Esophagus muscularis mucosa (tissue), 4 donors: ENCODE measurements around the gene VCX3B. TPM values are rescaled to one million over a fixed set of nuclear protein-coding genes. Genes with fewer than 3 reads are reported as not detected.
"Not testable (repeated sequence)": the region's sequence is repeated elsewhere in the genome, so short reads cannot be mapped to it uniquely, and the experiment has no call there.

Experiments
- DNase-seq: peaks from one replicate; pipeline ENCODE4 v3.0.0-alpha.2; 2017; ENCODE audit errors: extremely low spot score
- H3K27ac ChIP-seq, 4 donors: fragments of 200-600 bp; sonication (generic); replicated peaks in 1 of 4; 1 replicate in 3 of 4; 2 replicates in 1 of 4; pipeline ENCODE4 v1.5.1; 2016 to 2019; ENCODE audit warnings: mild to moderate bottlenecking in 1 of 4
- H3K27me3 ChIP-seq, 4 donors: fragments of 200-600 bp; sonication (generic); one replicate each; pipeline versions ENCODE4 v1.5.1 to v1.6.0; 2016 to 2019
- H3K36me3 ChIP-seq, 4 donors: fragments of 200-600 bp; sonication (generic); one replicate each; pipeline ENCODE4 v1.5.1; 2016 to 2019
- H3K4me1 ChIP-seq, 4 donors: fragments of 200-600 bp; sonication (generic); one replicate each; pipeline ENCODE4 v1.5.1; 2016 to 2019
- H3K4me3 ChIP-seq, 4 donors: fragments of 200-600 bp; sonication (generic); 1 replicate in 2 of 4; 2 replicates in 2 of 4; pipeline ENCODE4 v1.5.1; 2016 to 2019; ENCODE audit warnings: mild to moderate bottlenecking in 4 of 4, moderate library complexity in 1 of 4
- H3K9me3 ChIP-seq, 4 donors: fragments of 200-600 bp; sonication (generic); 1 replicate in 3 of 4; 2 replicates in 1 of 4; pipeline ENCODE4 v1.5.1; 2016 to 2019
- CTCF ChIP-seq, 3 experiments: fragments of 200-600 bp in 2 of 3; fragments of 450-650 bp in 1 of 3; sonication (generic) in 2 of 3; IDR thresholded peaks; one replicate each; pipeline ENCODE4 v1.5.1; 2017 to 2019; ENCODE audit warnings: antibody characterized with exemption in 3 of 3, mild to moderate bottlenecking in 2 of 3, moderate library complexity in 1 of 3
- EP300 ChIP-seq: sonication (generic); formaldehyde crosslinking; IDR thresholded peaks from one replicate; pipeline ENCODE4 v1.6.1; 2017; ENCODE audit warnings: antibody characterized with exemption
- POLR2A ChIP-seq: fragments of 450-650 bp; IDR thresholded peaks from one replicate; pipeline ENCODE4 v1.6.1; 2017; ENCODE audit warnings: antibody characterized with exemption, moderate library complexity, mild to moderate bottlenecking, low read depth
- POLR2AphosphoS5 ChIP-seq, 2 donors: sonication (generic); formaldehyde crosslinking; IDR thresholded peaks; one replicate each; pipeline ENCODE4 v1.6.1; 2017; ENCODE audit warnings: antibody characterized with exemption in 2 of 2
- WGBS: methylation state at CpG from one replicate; pipeline ENCODE4 v1.1.5; 2018; 5-methylcytosine and 5-hydroxymethylcytosine counted together
- intact Hi-C: fragments of 100-400 bp; cut with DNase I; formaldehyde crosslinking; loops from one replicate; pipeline ENCODE4 v1.15.1; 2023
- total RNA-seq, 4 donors: library from RNA; depleted of rRNA; stranded (reverse); fragments of >200 nt; gene quantifications; one replicate each; pipeline versions ENCODE4 v1.1.0 to v1.2.1, GENCODE V29; 2016

Gene VCX3B
- total RNA-seq, 4 donors from 2014 or later: not detected

- 78% methylated on average over 3 of the region's 3 CpGs for WGBS
- no peak for DNase-seq
- intact Hi-C loops: no loop called here
- Histone ChIP-seq H3K9me3 (no peaks in the 10 kb centered on the region), H3K4me1 (no peaks in the 10 kb centered on the region), H3K4me3 (no peak overlapping the region), H3K36me3 (no peaks in the 10 kb centered on the region), H3K27ac (no peak overlapping the region), H3K27me3 (no peaks in the 10 kb centered on the region)
- TF ChIP-seq CTCF (IDR thresholded peaks at IDR 0.05): no peak
Observed at GRCh38 chrX:8432396-8432795, 32.2 kb upstream of the VCX3B start.

GRCh38 chrX:8433109-8434062 is 31.2 kb upstream of the VCX3B start:
- no peak overlapping the region for H3K27ac ChIP-seq
- H3K4me1 ChIP-seq: no peaks in the 10 kb centered on the region
- H3K36me3 ChIP-seq: no peaks in the 10 kb centered on the region
- no peak for DNase-seq
- TF ChIP-seq EP300 (no peak), CTCF (IDR thresholded peaks at IDR 0.05) (no peak), POLR2A (no peak), POLR2AphosphoS5 (IDR thresholded peaks at IDR 0.05) (no peak)
- H3K4me3 ChIP-seq: no peak overlapping the region
- no peaks in the 10 kb centered on the region for H3K9me3 ChIP-seq
- no peaks in the 10 kb centered on the region for H3K27me3 ChIP-seq
- WGBS: 67% methylated on average over 3 of the region's 3 CpGs
- intact Hi-C loops: no loop called here

DNA sequence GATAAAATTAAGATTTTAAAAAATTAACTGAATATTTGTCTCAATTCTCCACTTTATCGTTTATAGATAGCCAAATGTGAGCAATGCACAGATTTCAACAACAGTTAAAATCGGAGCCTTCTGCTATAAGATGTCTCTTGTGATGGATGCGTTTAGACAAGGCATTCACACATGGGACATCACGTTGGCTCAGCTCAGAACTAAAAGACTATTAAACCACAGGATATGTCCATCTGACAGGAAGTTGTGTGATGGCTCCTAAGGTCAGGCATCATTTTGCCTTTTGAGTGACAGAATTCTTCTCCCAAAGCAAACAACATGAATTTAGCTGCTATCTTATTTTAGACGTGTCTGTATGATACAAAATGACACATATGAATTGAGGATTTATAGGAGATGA is 17.3 kb upstream of the VCX3B start:
- intact Hi-C loops: no loop called here

GRCh38 chrX:8452343-8452742 is 12.3 kb upstream of the VCX3B start:
- H3K9me3 ChIP-seq, H3K4me3 ChIP-seq, intact Hi-C loops, H3K27me3 ChIP-seq, H3K36me3 ChIP-seq, DNase-seq, H3K27ac ChIP-seq: not testable (repeated sequence)
- peaks cover 0 to 12% (median 0%) of the 10 kb centered on the region in 4 donors for H3K4me1 ChIP-seq
- WGBS: 98% methylated on average over 20 of the region's 21 CpGs

More for the DNA sequence above, 17.3 kb upstream of the VCX3B start:
- no peak overlapping the region for H3K27ac ChIP-seq
- WGBS: 61% methylated on average over 5 of the region's 5 CpGs
- H3K27me3 ChIP-seq: no peaks in the 10 kb centered on the region
- DNase-seq: no peak
- TF ChIP-seq POLR2AphosphoS5 (IDR thresholded peaks at IDR 0.05) (no peak), EP300 (no peak), CTCF (IDR thresholded peaks at IDR 0.05) (no peak), POLR2A (no peak)
- no peaks in the 10 kb centered on the region for H3K4me1 ChIP-seq
- H3K4me3 ChIP-seq: no peak overlapping the region
- H3K9me3 ChIP-seq: no peaks in the 10 kb centered on the region
- no peaks in the 10 kb centered on the region for H3K36me3 ChIP-seq

- H3K4me3 ChIP-seq: no peak overlapping the region
- H3K9me3 ChIP-seq: no peaks in the 10 kb centered on the region
- TF ChIP-seq EP300 (no peak), POLR2AphosphoS5 (IDR thresholded peaks at IDR 0.05) (no peak), POLR2A (no peak), CTCF (IDR thresholded peaks at IDR 0.05) (no peak)
- no peak for DNase-seq
- no peaks in the 10 kb centered on the region for H3K27me3 ChIP-seq
- WGBS: 50% methylated on average over 3 of the region's 3 CpGs
- no peaks in the 10 kb centered on the region for H3K36me3 ChIP-seq
- peaks cover 0 to 12% (median 0%) of the 10 kb centered on the region in 4 donors for H3K4me1 ChIP-seq
- H3K27ac ChIP-seq: no peak overlapping the region
- intact Hi-C loops: no loop called here
Observed at GRCh38 chrX:8453611-8454010, 11.0 kb upstream of the VCX3B start.
